Measurements from ENCODE around the gene TTLL7. TPM values are rescaled to one million over a fixed set of nuclear protein-coding genes. Genes with fewer than 3 reads are reported as not detected.

TTLL7 gene
- total RNA-seq, 1 experiment from 2014 or later, result 2.0 TPM

DNA sequence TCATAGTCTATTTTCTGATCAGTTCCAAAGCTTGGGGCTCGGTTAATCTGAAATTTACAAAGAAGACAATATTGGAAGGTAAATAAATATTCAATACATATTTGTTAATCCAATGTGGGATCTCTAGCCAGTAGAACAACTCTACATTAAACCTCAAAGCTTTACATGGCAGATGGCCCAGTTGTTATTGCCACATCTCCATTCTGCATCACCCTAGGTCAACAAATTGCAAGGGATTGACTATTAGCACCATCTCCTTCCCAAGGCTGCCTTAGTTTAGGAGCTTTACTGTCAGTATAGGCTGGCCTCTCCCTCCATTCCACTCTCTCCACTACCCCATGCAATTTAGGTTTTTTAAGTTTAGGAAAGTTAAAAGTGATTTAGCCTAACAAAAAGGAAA lies 69.7 kb downstream of the TTLL7 start:
- Mint-ChIP-seq H3K27me3 (ENCODE audit: insufficient read depth, unreplicated experiment) (no peaks in the 10 kb centered on the region), H3K27ac (ENCODE audit: low read depth, unreplicated experiment) (no peak overlapping the region), H3K36me3 (ENCODE audit: insufficient read depth, unreplicated experiment) (no peaks in the 10 kb centered on the region), H3K9me3 (ENCODE audit: unreplicated experiment) (no peaks in the 10 kb centered on the region), H3K4me1 (ENCODE audit: insufficient read depth, unreplicated experiment) (no peaks in the 10 kb centered on the region), H3K4me3 (ENCODE audit: unreplicated experiment) (no peak overlapping the region)
- peak; percentile 76 for DNase-seq (ENCODE audit: unreplicated experiment)
- intact Hi-C loops (cut with micrococcal nuclease), result no loop called here
- ChIA-PET POLR2A (interaction anchor here (0.6 kb wide), 1 partner anchor 176 kb away, joined by 3 read pairs; no protein-coding TSS in a partner anchor), CTCF (interaction anchor here (0.9 to 6.9 kb wide), 5 partner anchors 13 to 830 kb away, joined by 3 to 105 read pairs (median 4); no protein-coding TSS in a partner anchor)
- no TSS peak for BruUV-seq (replicated peaks)
- no peak for TF ChIP-seq CTCF (IDR thresholded peaks at IDR 0.05; ENCODE audit: unreplicated experiment)

DNA sequence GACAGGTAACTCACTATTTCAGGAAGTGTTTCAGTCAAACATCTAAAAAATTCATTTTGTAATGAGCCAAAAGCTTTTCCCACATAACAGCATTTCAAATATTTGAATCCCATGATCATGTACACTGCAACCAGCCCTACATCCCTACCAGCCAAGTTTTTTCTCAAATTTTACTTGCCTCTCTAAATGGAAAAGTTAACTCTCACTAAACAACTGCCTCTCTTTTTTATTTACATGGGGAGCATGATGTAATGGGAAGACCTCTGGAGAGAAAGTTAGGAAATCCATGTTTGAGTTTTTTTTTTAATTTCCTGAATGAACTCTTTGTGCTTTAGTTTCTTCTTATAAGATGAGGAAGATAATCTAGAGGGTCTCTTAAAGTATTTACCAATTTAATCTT lies 70.5 kb downstream of the TTLL7 start:
- TF ChIP-seq CTCF (IDR thresholded peaks at IDR 0.05; ENCODE audit: unreplicated experiment), result no peak
- BruUV-seq (replicated peaks), result no TSS peak
- Mint-ChIP-seq H3K27ac (ENCODE audit: low read depth, unreplicated experiment) (no peak overlapping the region), H3K4me3 (ENCODE audit: unreplicated experiment) (no peak overlapping the region), H3K36me3 (ENCODE audit: insufficient read depth, unreplicated experiment) (no peaks in the 10 kb centered on the region), H3K4me1 (ENCODE audit: insufficient read depth, unreplicated experiment) (no peaks in the 10 kb centered on the region), H3K27me3 (ENCODE audit: insufficient read depth, unreplicated experiment) (no peaks in the 10 kb centered on the region), H3K9me3 (ENCODE audit: unreplicated experiment) (no peaks in the 10 kb centered on the region)
- ChIA-PET CTCF (interaction anchor here (6.9 kb wide), 1 partner anchor 196 kb away, joined by 105 read pairs; no protein-coding TSS in a partner anchor), POLR2A (no interaction called here)
- intact Hi-C loops (cut with micrococcal nuclease), result no loop called here
- no peak for DNase-seq (ENCODE audit: unreplicated experiment)

DNA sequence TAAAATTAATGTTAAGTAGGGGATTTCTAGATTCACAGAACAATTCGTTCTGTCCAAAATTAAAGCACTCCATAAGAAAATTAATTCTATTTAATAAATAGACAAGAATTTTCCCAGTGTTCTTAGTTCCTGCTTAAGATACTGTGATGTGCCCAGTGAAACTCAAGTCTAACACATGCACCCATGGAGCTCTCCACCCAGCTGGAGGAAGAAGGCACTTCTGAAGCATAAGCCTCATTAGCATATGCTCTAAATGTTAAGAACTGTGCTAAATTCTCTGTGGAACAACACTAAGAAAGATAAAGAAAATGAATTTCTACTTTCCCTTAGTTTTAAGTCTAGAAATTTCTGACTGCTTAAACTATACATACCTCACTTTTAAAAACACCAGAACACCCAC lies 71.2 kb downstream of the TTLL7 start:
- ChIA-PET CTCF (interaction anchor here (0.6 to 1.4 kb wide), 3 partner anchors 194 to 291 kb away, joined by 3 to 4 read pairs (median 4); no protein-coding TSS in a partner anchor), POLR2A (interaction anchor here (0.5 kb wide), 1 partner anchor 698 kb away, joined by 3 read pairs; no protein-coding TSS in a partner anchor)
- H3K36me3 Mint-ChIP-seq (ENCODE audit: insufficient read depth, unreplicated experiment), result no peaks in the 10 kb centered on the region
- intact Hi-C loops (cut with micrococcal nuclease), result no loop called here
- H3K9me3 Mint-ChIP-seq (ENCODE audit: unreplicated experiment), result no peaks in the 10 kb centered on the region
- H3K4me1 Mint-ChIP-seq (ENCODE audit: insufficient read depth, unreplicated experiment), result no peaks in the 10 kb centered on the region
- H3K27ac Mint-ChIP-seq (ENCODE audit: low read depth, unreplicated experiment), result no peak overlapping the region
- no peak for DNase-seq (ENCODE audit: unreplicated experiment)
- no TSS peak for BruUV-seq (replicated peaks)
- TF ChIP-seq CTCF (IDR thresholded peaks at IDR 0.05; ENCODE audit: unreplicated experiment), result no peak
- H3K27me3 Mint-ChIP-seq (ENCODE audit: insufficient read depth, unreplicated experiment), result no peaks in the 10 kb centered on the region
- H3K4me3 Mint-ChIP-seq (ENCODE audit: unreplicated experiment), result no peak overlapping the region

DNA sequence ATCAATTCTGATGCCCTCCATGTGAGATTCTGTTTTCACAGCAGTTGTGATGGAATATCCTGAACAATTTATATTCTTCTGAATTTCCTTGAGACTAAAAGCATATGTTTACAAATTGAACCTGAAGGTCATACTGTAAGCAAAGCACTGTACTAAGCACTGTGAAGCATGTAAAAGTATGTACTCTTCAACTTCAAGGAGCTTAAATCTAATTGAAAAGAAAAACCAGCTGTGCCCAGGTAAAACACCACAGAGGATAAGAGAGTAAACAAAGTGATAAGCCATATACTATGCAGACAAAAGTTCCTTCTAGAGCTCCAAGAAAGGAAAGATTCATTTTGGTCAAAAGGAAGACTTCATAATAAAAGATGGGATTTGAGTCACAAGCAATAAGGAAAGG lies 71.9 kb downstream of the TTLL7 start:
- no TSS peak for BruUV-seq (replicated peaks)
- intact Hi-C loops (cut with micrococcal nuclease), result no loop called here
- ChIA-PET POLR2A (interaction anchor here (0.5 kb wide), 1 partner anchor 699 kb away, joined by 3 read pairs; no protein-coding TSS in a partner anchor), CTCF (interaction anchor here (0.6 to 1.4 kb wide), 3 partner anchors 195 to 292 kb away, joined by 3 to 4 read pairs (median 4); no protein-coding TSS in a partner anchor)
- DNase-seq (ENCODE audit: unreplicated experiment), result no peak
- H3K9me3 Mint-ChIP-seq (ENCODE audit: unreplicated experiment), result no peaks in the 10 kb centered on the region
- no peaks in the 10 kb centered on the region for H3K4me1 Mint-ChIP-seq (ENCODE audit: insufficient read depth, unreplicated experiment)
- TF ChIP-seq CTCF (IDR thresholded peaks at IDR 0.05; ENCODE audit: unreplicated experiment), result no peak
- H3K27ac Mint-ChIP-seq (ENCODE audit: low read depth, unreplicated experiment), result no peak overlapping the region
- H3K4me3 Mint-ChIP-seq (ENCODE audit: unreplicated experiment), result no peak overlapping the region
- no peaks in the 10 kb centered on the region for H3K27me3 Mint-ChIP-seq (ENCODE audit: insufficient read depth, unreplicated experiment)
- no peaks in the 10 kb centered on the region for H3K36me3 Mint-ChIP-seq (ENCODE audit: insufficient read depth, unreplicated experiment)
